Pulmonary artery endothelial cell (primary cell): ENCODE measurements around the gene RADX. TPM values are rescaled to one million over a fixed set of nuclear protein-coding genes. Genes with fewer than 3 reads are reported as not detected.
"Not testable (repeated sequence)": the region's sequence is repeated elsewhere in the genome, so short reads cannot be mapped to it uniquely, and the experiment has no call there.

ENCODE experiments used
- DNase-seq: peaks from one replicate; pipeline ENCODE4 v3.0.0-alpha.2; 2011; ENCODE audit warnings: low read depth, low spot score
- total RNA-seq: library from RNA; depleted of rRNA; stranded (reverse); fragments of >200 nt; gene quantifications from 2 replicates; pipeline ENCODE4 v1.2.3, GENCODE V29; 2014

The RADX gene, protein sequence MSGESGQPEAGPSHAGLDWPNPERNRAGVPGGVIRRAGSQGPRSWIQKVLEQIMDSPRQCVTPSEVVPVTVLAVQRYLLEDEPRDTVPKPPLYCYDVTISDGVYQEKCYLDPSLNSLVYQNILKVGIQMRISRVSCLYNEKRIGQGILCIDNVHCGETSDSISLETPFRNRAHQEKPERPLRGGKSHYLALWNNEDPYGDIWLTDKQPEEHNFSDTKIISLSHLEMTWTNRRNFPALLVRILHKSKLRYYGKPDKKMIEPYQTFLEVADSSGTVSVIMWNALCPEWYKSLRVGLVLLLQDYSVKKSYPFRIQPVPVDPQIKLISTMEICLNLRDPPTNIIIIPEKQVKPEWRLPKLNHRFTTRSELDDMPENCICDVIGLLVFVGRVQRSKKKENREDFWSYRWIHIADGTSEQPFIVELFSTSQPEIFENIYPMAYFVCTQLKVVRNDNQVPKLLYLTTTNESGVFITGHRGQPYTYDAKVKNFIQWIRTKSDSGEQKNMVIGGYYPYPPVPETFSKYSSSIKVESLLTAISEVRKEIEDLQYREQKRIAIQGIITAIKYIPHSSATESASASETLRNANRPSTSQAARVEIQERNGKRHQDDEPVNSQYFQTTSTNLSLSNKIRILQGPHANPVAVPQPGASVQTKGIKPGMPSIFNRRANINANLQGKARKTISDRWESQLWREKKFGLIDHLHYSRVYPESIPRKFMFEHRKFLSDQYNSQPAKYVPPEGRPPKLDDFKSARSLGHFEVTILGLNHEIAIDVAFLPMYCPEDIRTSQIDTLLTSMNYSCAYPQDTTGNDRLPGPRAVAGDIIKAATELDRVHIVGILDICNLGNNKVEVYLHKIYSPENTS
- 0.07 and 0.11 TPM in 2 replicates for total RNA-seq

DNA sequence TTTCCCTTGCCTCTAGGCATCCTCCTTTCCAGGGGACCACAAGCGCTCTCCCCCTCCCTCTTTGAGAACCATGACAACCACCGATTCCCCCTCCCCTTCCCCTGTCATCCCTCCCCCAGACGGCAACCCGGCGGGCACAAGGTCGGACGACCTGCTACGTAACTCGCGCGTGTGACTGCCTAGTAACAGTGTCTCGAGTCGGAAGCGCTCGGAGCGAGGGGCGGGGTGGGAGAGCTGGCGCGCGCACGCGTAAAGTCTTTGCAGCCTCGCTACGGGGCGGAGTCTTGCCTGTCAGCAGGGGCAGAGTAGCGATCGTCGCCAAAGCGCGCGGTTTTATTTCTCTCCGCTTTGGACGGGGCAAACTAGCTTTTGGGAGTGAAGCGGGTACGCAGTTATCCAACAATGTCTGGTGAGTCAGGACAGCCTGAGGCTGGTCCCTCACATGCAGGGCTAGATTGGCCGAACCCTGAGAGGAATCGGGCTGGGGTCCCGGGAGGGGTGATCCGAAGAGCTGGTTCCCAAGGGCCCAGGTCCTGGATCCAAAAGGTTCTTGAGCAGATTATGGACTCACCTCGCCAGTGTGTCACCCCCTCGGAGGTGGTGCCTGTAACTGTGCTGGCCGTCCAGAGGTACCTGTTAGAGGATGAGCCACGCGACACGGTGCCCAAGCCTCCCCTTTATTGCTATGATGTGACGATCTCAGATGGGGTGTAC, at the start of gene RADX:
Gene RADX, plus strand, starts transcription at position 300 of the 714 bp plus-strand sequence. Its CDS starts 103 bp downstream, at position 403.
- no peak for DNase-seq

DNA sequence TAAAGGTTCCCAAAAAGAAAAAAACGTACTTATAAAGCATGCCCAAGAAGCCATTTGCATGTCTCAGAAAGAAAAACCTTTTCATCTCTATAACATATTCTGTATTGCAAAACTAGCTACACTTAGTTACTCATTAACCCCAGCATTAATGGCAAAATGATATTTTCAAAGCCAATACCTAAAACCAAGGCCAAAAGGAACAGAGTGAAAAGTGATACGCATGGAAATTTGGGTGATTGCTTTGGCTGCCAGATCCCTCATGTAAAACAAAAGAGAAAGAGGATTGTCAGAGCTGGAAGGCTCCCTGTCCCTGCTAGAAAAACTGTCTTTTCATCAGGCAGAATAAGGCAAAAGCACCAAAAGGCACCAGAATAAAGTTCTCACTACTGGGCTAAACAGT, 46.8 kb upstream of the RADX start:
- DNase-seq: no peak

DNA sequence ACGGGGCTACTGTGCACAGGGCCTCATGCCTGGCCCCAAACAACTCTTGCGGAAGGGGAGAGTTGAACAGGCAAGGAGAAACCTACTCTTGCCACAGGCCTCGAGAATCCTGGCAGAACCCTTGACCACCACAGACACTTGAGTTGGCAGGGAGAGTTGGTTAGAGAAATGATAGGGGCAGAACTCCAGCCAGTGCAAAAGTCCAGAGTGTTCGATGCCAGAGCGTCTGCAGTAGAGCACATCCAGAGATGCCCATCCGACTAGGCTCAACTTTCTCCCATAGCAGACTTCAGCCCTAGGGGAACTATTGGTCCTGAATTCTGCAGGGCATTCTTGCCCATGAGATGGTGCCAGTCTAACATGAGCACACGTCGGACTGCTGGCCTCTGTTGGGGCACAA, 45.4 kb upstream of the RADX start:
- DNase-seq: no peak

DNA sequence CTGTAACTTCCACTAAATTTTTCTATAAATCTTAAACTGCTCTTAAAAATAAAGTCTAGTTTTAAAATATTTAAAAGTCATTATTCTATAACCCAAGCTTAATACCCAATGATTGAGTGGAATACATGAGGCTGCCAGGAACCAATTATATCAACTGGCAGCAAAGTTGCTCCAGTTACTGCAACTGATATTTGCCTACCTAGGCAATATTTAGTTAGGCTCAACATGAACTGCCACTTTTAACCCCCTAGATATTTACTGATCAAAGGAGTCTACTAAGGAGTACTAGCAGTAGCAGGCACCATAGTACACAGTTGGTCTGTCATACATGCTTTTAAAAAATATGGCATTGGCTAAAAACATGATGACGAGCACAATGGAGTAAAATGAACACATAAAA, 29.9 kb upstream of the RADX start:
- no peak for DNase-seq

DNA sequence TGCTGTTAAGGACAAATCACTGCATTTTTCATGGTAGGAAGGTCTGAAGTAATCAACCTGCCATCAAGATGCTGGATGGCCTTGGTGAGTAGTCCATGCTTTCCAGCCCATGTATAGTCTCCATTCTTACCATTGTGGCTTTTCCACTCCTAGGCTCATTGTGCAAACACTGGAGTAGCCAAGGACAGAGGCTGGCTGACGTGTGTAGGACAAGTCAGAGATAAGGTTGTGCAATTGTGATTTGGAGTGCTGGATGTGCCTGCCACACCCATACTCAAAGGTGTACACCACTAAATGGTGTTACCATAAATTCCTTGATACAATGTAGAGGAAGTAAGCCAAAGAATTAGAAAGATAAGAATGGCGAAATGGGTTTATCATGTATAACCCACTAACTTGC, 26.3 kb upstream of the RADX start:
- DNase-seq: no peak

DNA sequence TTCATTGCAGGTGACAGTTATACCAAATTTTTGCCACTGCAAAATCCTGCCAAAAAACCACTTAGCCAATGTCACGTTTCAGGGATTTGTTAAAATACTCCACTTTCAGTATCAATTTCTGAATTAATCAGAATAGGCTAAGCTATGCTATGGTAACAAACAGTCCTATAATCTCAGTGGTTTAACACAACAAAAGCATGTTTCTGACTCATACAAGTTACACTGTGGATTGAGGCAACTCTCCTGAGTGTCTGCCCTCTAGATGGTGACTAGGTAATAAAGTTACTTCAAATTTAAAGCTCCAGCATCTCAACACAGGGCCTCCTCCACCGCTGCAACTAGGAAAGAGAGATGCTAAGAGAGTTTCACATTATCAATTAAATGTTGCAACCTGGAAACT, 23.0 kb upstream of the RADX start:
- no peak for DNase-seq

DNA sequence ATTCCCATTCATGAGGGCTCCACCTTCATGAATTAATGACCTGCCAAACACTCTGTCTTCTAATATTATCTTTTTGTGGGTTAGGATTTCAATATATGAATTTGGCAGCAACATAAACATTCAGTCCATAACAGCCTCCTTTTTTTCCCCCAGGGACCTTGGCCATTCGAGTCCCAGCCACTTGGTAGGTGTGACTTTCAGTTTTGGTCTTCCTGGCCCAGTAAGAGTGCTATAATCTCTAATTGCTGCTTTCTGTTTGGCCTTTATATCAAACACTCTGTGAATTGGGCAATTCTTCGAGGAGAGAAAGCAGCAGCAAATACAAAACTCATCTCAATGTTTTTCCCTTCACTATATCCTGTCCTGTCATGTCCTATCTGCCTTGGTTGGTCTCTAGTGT, 12.4 kb upstream of the RADX start:
- DNase-seq: no peak

GRCh38 chrX:106606571-106606970, 5.2 kb upstream of the RADX start:
- DNase-seq: no peak

- DNase-seq: no peak
Observed at GRCh38 chrX:106608016-106608415, 3.8 kb upstream of the RADX start.

- no peak for DNase-seq
Observed at GRCh38 chrX:106611317-106611678, 480 bp upstream of the RADX start.

- no peak for DNase-seq
Observed at GRCh38 chrX:106612393-106612763, 600 bp downstream of the RADX start.

DNA sequence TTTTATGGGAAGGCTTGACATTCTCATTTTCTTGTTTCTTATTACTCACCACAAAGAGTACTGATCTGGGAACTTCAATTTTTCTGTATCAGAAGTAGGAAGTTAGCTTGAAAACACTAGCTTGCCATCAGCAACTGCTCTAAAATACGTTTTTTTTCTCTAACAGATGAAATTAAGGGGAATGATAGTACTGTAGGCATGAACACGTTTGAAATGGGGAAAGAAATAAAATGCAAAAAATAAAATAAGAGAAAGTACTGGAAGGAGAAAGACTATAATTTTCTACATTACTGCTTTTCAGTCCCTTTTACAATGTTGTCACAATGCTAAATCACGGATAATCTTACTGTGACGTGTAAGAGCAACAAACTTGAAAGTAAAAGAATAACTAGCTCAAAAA, 1.5 kb downstream of the RADX start:
- DNase-seq: no peak

DNA sequence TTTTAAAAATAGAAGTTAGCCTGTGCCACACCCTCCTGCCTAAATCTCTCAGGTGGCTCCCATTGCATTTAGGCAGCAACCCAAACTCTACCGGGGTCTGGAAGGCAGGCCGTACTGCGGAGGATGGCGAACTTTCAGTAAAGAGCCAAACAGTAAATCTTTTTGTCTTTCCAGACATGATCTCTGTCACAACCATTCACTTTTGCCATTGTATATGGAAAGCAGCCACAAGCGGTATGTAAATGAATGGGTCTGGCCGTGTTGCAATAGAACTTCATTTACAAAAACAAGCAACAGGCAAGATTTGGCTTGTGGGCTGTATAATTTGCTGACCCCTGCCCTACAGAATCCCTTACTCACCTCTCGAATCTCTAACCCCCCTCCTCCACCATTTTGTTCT, 3.3 kb downstream of the RADX start:
- no peak for DNase-seq

DNA sequence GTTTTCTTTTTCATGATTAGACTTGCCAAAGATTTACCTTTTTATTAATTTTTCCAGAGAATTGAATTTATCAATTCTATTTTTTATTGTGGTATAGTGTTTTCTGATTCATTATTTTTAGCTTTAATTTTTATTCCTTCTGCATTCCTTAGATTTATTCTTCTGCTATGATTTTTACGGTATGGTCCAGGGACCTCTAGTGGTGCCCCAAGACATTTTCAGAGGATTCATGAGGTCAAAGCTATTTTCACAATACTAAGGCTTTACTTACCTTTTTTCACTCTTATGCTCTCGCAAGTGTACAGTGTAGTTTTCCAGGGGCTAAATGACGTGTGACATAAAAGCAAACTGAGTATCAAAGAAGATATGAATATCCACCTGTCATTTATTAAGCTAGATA, 8.0 kb downstream of the RADX start:
- DNase-seq: no peak

- no peak for DNase-seq
Observed at GRCh38 chrX:106621836-106622235, 10.1 kb downstream of the RADX start.

- DNase-seq: no peak
Observed at GRCh38 chrX:106626789-106627188, 15.0 kb downstream of the RADX start.

DNA sequence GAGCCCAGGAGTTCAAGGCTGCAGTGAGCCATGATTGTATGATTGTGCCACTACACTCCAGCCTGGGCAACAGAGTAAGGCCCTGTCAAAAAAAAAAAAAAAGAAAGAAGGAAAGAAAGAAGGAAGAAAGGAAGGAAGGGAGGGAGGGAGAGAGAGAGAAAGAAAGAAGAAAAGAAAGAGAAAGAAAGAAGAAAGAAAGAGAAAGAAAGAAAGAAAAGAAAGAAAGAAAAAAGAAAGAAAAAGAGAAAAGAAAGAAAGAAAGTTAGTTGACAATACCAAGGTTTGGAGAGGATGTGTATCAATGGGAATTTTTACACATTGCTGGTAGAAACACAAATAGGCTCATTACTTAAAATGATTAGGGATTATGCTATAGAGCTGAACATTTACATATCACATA, 19.8 kb downstream of the RADX start:
- DNase-seq: no peak

- no peak for DNase-seq
Observed at GRCh38 chrX:106649523-106650428, 38.0 kb downstream of the RADX start.

GRCh38 chrX:106653625-106654024, 41.8 kb downstream of the RADX start:
- DNase-seq: not testable (repeated sequence)

DNA sequence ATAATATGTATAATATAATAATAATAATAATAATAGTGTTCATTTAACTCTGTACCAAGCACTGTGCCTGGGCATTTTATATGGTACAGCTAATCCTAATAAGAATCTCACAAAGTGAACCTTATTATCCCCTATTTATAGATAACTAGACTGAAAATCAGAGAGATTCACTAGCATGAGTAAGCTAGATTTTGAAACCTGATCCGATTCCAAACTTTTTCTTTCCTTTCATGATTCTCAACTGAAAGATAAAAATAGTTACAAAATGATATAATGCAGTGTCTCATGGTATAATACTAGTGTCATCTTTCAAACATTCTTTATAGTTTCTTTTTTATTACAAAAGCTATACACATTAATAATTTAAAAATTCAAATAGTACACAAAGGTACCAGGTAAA, 58.9 kb downstream of the RADX start:
- no peak for DNase-seq

GRCh38 chrX:106672527-106672926, 60.7 kb downstream of the RADX start:
- DNase-seq: no peak
